Nephron progenitor cell (in vitro differentiated cells): ENCODE measurements around the gene ERICH6.

Source experiments
- DNase-seq: peaks from one replicate; pipeline ENCODE4 v3.0.0; 2021
- H3K27ac Mint-ChIP-seq: 2 replicates; pipeline ENCODE4 v1.8.0; 2021; ENCODE audit warnings: mild to moderate bottlenecking, moderate library complexity, mixed read lengths
- H3K27me3 Mint-ChIP-seq: 2 replicates; pipeline ENCODE4 v1.8.0; 2021; ENCODE audit warnings: mild to moderate bottlenecking, low read depth, mixed read lengths; ENCODE audit not compliant: poor library complexity
- H3K36me3 Mint-ChIP-seq: 2 replicates; pipeline ENCODE4 v1.8.0; 2021; ENCODE audit warnings: low read depth, mixed read lengths
- H3K4me1 Mint-ChIP-seq: 2 replicates; pipeline ENCODE4 v1.8.0; 2021; ENCODE audit warnings: mixed read lengths
- H3K4me3 Mint-ChIP-seq: 2 replicates; pipeline ENCODE4 v1.8.0; 2021; ENCODE audit warnings: mild to moderate bottlenecking, moderate library complexity, mixed read lengths
- H3K9me3 Mint-ChIP-seq: 2 replicates; pipeline ENCODE4 v1.8.0; 2021; ENCODE audit warnings: mild to moderate bottlenecking, moderate library complexity, mixed read lengths
- CTCF ChIP-seq: fragments of 200-600 bp; sonication (generic); IDR thresholded peaks from 2 replicates; pipeline ENCODE4 v1.5.0; 2021; ENCODE audit warnings: antibody characterized with exemption

ERICH6 gene

GRCh38 chr3:150663461-150663860 is 40.3 kb downstream of the ERICH6 start:
- Mint-ChIP-seq H3K27me3 (peaks cover 7% of the 10 kb centered on the region), H3K4me1 (peaks cover 9% of the 10 kb centered on the region), H3K4me3 (no peak overlapping the region), H3K27ac (no peak overlapping the region), H3K9me3 (no peaks in the 10 kb centered on the region), H3K36me3 (no peaks in the 10 kb centered on the region)
- no peak for DNase-seq
- TF ChIP-seq CTCF, result no peak

- TF ChIP-seq CTCF, result no peak
- no peaks in the 10 kb centered on the region for H3K9me3 Mint-ChIP-seq
- H3K27me3 Mint-ChIP-seq, result no peaks in the 10 kb centered on the region
- H3K4me1 Mint-ChIP-seq, result peaks cover 9% of the 10 kb centered on the region
- DNase-seq, result no peak
- H3K27ac Mint-ChIP-seq, result no peak overlapping the region
- no peaks in the 10 kb centered on the region for H3K36me3 Mint-ChIP-seq
- H3K4me3 Mint-ChIP-seq, result no peak overlapping the region
Observed at GRCh38 chr3:150662410-150663200, 41.1 kb downstream of the ERICH6 start.

- Mint-ChIP-seq H3K9me3 (peaks cover 6% of the 10 kb centered on the region), H3K4me3 (no peak overlapping the region), H3K36me3 (no peaks in the 10 kb centered on the region)
Observed at GRCh38 chr3:150656316-150656715, 47.4 kb downstream of the ERICH6 start.

GRCh38 chr3:150653110-150653561 is 50.6 kb downstream of the ERICH6 start:
- no peak for TF ChIP-seq CTCF
- no peaks in the 10 kb centered on the region for H3K36me3 Mint-ChIP-seq
- peaks cover 8% of the 10 kb centered on the region for H3K9me3 Mint-ChIP-seq
- no peaks in the 10 kb centered on the region for H3K4me1 Mint-ChIP-seq
- H3K27me3 Mint-ChIP-seq, result peaks cover 4% of the 10 kb centered on the region
- H3K4me3 Mint-ChIP-seq, result no peak overlapping the region
- no peak overlapping the region for H3K27ac Mint-ChIP-seq
- no peak for DNase-seq

More at GRCh38 chr3:150656316-150656715, 47.4 kb downstream of the ERICH6 start:
- Mint-ChIP-seq H3K27me3 (peaks cover 4% of the 10 kb centered on the region), H3K27ac (no peak overlapping the region), H3K4me1 (peaks cover 9% of the 10 kb centered on the region)
- DNase-seq, result no peak
- no peak for TF ChIP-seq CTCF

GRCh38 chr3:150640256-150640655 is 63.5 kb downstream of the ERICH6 start:
- Mint-ChIP-seq H3K27ac (no peak overlapping the region), H3K4me1 (peaks cover 5% of the 10 kb centered on the region), H3K4me3 (no peak overlapping the region), H3K9me3 (no peaks in the 10 kb centered on the region), H3K36me3 (no peaks in the 10 kb centered on the region), H3K27me3 (peaks cover 9% of the 10 kb centered on the region)
- TF ChIP-seq CTCF, result no peak
- DNase-seq, result no peak

- DNase-seq, result no peak
- Mint-ChIP-seq H3K27ac (no peak overlapping the region), H3K27me3 (peaks cover 9% of the 10 kb centered on the region), H3K9me3 (no peaks in the 10 kb centered on the region), H3K4me1 (peaks cover 15% of the 10 kb centered on the region), H3K36me3 (peaks cover 2% of the 10 kb centered on the region), H3K4me3 (no peak overlapping the region)
- TF ChIP-seq CTCF, result no peak
Observed at GRCh38 chr3:150639262-150639661, 64.5 kb downstream of the ERICH6 start.
